NCI-H2107 (cell line): ENCODE measurements around the gene COX8C.
"Not testable (repeated sequence)": the region's sequence is repeated elsewhere in the genome, so short reads cannot be mapped to it uniquely, and the experiment has no call there.

Source experiments
- DNase-seq: peaks from one replicate; lab custom pipeline; 2025; lab: John Stamatoyannopoulos, UW

Gene COX8C

DNA sequence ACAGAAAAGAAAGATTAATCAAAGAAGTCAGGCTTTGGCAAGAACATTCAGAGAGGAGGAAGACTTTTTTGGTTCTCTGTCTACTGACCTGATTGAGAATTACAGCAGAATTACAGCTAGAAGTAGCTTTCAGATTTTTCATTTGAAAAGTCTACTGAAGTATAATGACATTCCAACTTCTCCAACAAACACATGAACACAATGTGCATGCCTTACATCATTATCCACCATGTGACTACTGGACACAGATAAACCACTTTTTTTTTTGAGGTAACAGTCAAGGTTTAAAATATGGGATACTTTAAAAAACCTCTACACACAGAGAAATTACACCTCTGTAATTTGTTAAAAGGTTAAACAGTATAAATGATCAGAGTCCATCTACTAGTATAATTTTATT is 26.5 kb upstream of the COX8C start:
- no peak for DNase-seq

DNA sequence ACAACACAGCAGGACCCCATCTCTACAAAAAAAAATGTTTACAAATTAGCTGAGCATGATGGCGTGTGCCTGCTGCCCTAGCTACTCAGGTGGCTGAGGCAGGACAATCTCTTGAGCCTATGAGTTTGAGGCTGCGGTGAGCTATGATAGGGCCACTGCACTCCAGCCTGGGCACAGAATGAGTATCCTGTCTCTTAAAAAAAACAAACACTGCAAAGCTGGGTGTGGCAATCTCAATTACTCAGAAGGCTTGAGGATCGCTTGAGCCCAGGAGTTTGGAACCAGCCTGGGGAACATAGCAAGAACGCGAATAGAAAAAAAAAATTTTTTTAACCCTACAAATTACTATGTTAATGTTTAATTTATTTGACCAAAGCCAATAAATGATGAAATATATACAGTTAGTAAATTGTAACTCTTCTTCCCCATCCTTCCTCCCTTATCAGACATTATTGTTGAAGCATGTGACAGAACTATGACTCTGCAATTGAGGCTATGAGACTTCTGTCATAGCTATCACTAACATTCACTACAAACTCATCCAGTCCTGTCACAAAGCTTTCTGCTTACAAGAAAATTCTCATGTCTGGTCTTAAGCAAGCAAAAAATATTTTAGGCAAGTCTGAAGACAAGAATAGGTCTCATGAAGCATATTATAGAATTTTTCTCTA is 23.9 kb upstream of the COX8C start:
- DNase-seq: no peak

DNA sequence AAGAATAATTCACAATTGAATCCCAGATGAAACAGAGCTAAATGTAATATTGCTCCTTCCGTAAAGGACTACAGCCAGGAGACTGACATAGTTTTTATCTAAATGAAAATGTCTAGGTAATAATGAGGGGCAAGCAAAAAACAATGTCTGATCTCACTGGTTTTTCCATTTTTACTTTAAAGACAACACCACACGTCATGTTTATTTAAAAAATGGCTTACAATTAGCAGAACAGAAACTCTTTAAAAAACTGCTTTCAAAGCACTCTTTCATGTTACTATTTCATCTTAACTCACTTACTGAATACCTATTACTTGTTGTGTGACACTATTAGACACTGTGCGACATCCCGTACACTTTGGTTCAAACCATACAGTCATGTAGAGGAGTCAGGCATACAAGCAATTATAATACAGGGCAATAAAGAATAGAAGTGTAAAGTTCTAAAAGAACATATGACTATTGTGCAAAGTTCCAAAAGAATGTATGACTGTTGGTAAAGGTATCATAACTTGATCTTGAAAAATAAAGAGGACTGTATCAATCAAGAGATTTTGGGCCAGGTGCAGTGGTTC is 23.3 kb upstream of the COX8C start:
- no peak for DNase-seq

DNA sequence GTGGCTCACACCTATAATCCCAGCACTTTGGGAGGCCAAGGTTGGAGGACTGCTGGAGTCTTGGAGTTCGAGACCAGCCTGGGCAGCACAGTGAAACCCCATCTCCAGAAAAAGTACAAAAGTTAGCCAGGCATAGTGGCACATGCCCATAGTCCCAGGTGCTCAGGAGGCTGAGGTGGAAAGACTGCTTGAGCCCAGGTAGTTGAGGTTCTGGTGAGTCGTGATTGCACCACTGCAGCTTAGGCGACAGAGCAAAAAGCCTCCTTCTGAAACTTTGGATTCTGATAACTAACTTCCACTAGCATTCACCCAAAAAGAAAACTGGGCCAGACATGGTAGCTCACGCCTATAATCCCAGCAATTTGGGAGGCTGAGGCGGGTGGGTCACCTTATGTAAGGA is 20.8 kb upstream of the COX8C start:
- no peak for DNase-seq

DNA sequence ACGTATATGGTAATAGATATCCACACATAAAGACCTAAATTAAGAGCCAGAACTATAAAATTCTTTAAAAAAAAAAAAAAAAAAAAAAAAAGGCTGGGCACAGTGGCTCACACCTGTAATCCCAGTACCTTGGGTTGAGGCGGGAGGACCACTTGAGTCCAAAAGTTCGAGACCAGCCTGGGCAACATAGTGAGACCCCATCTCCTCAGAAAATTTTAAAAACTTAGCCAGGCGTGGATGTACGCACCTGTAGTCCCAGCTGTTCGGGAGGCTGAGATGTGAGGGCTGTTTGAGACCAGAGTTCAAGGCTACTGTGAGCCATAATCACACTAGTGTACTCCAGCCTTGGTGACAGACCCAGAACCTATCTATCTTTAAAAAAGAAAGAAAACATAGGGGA is 18.4 kb upstream of the COX8C start:
- no peak for DNase-seq

DNA sequence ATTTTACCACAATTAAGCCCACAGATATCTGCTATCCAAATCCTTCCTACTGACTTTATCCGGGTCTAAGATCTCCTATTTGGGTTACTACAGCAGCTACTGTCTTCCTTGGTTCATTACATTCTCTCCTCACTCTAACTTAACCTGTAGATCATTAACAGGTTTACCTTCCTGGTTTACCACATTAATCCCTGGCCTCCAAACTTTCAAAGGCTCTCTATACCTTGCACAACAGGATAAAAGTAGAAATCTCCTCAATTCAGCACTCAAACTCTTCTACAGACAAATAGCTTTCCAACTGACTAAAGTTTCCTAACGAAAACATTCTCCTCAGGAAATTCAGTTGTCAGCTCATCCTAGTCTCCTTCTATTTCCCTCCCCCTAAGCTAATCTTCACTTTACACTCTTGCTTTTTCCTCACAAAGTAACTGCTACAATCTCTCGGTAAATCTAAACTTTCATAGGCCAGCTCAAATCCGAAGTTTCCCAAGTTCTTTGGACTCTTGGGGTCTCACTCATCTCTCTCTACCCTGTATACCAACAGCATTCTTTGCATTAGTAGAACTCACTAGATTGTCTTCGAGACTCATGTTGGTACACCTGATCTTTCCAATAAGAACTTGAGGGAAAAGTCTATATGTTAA is 16.9 kb upstream of the COX8C start:
- DNase-seq: no peak

DNA sequence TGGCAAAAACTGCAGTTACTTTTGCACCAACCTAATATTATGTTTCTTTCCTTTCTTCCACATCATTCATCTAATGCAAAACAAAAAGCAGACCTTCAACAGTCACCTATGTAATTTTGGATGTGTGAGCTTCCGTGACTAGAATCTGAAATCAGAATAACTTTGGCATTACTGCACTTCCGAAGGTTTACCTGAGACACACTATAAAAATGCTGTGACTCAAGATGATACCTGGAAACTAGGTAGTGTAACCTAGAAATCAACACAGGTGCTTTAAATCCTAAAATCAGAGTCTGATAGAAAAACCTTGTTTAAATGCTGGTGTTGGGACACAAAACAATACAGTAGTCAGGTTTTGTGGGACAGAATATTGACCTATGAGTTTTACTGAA is 16.4 kb upstream of the COX8C start:
- DNase-seq: no peak

DNA sequence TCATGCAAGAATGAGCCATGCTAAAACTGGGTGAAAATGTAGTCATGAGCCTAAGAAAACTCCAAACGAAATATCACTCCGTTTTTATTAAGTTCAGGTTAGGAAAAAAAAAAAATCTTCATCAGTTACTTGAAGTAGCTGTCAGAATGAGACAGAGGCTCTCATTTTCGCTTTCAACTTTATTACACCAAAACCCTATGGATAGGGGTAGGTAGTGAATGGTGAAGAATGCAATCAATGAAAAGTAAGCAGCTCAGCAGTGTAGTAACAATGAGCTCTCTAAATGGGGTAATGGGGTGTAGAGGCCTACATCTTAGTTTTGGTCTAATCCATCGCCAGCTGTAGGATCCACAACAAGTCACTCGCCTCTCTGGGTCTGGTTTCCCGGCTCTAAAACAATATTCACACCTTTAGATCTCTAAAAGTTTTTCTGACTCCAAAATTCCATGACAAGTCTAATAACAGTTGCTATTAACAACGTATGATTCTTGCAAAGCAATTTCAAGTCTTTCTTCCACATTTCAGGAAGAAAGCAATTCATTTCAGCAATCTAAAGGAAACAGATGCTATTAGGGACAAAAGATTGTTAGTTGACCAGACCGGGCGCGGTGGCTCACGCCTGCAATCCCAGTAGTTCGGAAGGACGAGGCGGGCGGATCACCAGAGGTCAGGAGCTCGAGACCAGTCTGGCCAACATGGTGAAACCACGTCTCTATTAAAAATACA is 15.8 kb upstream of the COX8C start:
- no peak for DNase-seq

DNA sequence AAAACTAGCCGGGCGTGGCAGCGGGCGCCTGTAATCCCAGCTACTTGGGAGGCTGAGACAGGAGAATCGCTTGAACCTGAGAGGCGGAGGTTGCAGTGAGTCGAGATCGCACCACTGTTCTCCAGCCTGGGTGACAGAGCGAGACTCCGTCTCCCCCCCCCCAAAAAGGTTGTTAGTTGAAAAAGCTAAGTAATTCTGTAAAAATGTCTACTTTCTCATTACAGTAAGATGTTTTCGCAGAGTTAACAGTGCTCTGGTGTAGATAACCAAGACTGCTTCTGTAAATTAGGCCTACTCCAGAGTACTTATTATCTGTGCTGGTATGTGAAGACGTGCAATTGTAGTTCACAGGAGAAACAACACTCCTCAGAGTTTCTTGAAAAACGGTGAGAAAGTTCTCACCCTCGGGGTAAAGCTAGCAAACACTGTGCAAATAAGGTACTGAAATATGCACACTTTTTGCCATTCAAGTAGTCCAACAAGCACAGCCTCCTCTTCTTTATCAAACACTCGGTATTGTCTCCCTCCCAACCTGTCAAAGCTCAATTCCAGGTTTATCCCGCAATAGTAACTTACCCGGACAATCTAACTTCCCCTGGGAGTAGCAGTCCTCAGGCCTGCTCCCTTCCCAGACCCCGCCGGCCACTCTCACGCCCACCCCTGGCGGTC is 15.1 kb upstream of the COX8C start:
- DNase-seq: no peak

DNA sequence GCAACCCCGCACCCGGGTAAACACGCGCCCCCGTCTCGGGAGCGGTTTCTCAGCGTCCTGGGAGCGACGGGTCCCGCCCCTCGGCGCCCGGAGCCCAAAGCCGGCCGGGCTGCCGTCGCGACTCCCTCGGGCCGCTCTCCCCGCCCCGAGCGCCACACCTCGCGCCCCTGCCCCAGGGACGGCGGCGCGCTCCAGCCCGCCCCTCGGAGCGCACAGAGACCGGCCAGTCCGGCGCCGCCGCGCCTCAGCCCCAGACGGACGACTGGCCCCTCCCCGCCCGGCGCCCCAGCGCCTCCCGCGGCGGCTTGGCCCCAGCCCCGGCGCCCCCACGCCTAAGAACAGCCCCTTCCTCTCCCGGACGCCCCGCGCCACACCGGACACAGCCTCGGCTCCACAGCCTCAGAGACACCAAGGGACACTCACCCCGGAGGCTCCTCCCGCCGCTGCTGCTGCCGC is 14.6 kb upstream of the COX8C start:
- no peak for DNase-seq

DNA sequence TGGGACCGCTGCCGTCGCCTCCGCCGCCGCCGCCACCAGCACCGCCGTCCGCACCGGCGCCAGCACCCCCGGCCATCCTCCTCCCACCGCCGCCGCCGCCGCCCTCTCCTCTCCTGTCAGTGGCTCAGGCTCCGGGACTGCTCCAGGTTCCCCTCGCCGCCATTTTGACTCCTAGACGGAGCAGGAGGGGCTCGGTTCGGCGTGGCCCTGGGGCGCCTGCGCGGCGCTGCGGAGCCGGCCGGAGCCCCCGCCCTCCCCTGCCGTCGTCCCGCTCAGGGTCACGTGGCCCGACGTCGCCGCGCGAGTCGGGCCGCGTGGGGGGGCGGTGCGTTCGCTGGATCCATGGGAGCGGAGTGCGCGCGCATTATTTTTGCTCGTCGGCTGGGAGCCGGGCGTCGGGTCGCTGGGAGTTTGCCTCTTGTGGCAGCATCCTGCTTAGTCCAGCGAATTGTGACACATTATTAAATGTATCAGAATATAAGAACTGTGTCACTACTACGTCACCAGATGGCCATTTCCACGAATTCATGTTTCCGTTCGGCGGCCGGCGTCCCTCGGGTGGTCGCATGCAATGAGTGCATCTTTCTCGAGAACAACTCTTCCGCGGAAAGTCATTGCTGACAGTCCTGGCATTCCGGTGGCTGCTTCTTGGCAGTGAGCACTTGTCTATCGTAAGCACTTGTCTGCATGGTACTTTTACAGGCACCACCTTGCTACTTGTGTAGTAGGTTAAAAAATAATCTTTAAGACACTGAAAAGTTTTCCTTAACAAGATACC is 13.9 kb upstream of the COX8C start, which contains the start of gene BTBD7:
Gene BTBD7 (minus strand): TSS at position 184 of the 778 bp plus-strand sequence. CDS start 36,985 bp downstream, outside the sequence.
- peak; percentile 97 for DNase-seq

DNA sequence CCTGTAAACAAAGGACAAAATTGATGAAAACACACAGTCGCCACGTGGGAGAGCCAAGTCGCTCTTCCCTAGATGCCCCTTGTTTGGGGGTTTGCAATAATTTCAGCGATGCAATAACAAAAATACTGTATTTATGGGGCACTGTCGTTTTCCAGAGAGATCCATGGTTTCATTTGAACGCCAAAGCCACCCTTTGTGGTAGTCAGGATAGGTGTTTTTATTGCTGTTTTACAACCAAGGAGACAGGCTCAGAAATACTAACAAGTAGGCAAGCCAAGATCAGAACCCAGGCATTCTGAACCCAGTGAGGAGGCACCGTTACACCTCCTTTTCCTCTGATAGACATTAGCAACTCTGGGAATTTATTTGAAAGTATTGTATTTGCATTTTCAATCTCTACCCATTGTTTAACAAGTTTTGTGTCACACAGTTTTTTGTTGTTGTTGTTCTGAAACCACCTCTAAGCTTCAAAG is 13.3 kb upstream of the COX8C start:
- DNase-seq: no peak

DNA sequence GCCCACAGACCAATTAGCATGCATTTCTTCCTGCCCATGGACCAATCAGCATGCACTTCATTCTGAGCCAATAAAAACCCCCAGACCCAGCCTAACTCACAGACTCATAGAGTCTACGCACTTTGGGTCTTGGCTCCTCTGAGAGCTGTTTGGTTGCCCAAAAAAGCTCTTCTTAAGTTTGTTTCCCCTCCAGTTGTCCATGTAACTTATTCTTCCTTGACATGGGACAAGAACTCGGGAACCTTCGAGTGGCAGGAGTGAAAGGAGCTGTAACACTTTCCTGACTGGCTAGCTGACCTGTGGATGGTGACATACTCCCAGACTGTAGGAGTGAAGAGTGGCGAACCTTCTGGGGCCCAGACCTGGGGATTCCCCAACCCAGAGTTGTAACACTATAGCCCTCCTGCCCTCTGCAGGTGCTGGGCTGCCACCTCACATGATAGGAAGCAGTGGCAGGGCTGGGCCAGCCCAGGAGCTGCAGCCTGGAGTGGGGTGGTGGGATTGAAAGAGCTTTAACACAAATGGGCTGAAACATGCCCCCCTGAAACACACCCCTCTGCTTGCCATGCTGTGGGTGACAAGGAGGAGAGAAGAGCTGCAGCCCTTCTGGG is 9.7 kb upstream of the COX8C start:
- no peak for DNase-seq

DNA sequence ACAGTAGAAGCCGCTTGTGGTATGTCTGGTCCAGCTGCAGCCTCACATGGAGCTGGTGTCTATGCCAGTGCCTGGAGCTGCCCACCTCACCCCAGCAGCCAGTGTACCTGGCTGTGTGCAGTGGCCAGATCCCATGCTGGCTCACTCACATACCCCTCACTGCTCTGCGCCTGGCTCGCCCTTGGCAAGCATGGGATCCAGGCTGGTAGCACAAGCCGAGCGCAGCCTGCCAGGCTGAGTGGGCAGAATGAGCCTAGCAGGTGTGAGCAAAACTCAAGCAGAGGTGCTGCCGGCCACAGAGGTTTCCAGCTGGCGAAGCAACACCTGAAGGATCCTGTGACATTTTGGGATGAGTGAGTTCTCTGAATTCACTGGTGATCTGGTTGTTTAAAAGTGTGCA is 9.1 kb upstream of the COX8C start:
- DNase-seq: no peak

DNA sequence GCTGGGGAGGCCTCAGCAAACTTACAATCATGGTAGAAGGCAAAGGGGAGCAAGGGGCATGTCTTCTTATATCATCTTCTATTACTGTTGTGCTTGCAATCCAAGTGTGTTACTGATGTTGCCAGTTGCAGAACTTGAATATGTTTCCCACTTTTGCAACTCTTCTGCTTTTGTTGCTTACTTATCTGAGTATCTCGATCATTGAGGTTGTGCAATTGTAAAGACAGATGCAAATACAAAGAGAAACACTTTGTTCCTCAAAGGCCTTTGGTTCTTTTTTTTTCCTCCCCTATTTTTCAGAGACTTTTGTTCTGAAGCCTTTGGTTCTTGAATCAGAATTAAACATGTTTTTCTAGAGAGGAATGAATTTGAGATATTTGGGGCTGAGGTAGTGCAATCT is 3.7 kb upstream of the COX8C start:
- DNase-seq: no peak

DNA sequence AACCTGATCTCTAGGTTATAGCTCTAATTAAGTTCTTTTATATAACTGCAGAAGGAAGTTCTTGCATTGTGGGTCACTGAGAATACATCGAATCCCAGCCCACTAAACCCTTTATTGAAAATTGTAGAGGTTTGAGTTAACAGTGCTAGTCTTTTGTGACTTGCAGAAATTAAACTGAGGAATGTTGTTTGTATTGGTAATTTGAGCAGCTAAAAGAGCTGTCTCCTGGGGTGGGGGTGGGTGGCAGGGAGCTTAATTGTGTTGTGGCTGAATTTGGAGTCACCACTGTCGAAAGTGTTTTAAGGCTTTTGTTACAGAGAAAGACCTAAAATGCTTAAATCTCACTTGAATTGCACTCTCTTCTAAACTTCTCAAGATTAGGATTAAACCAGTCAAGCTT is 3.2 kb upstream of the COX8C start:
- DNase-seq: peak; percentile 33

DNA sequence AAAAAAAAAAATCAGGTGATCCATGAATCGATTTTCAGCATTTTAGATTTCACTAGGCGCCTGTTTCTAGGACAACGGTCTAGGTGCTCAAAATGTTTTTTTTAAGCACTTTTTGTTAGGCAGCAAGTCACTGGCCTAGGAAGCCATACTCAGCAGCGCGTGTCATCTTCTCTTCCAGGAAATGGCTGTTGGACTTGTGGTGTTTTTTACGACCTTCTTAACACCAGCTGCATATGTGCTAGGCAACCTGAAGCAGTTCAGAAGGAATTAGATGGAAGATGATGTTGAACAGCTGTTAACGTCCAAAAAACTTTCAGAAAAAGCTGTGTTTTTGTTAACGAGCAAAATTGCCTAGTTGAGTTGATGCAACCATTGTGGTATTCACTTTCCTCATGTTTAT is 868 bp downstream of the COX8C start:
- no peak for DNase-seq

DNA sequence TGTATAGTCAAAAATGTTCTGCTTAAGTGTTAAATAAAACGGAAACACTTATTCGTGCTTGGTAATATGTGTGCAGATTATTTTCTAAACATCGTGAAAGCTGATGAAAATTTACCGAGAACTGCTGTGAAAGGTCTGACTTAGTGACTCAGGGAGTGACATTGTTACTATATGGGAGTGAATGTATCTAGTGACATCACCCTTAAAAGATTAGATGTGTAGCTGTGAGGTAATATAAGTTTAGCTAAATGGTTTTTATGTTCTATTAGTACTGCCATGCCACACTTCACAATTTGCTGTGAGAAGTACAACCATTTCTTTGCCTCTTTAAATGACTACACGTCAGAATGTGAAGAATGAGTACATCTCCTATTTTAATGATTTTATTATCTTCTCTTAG is 1.3 kb downstream of the COX8C start:
- DNase-seq: no peak

DNA sequence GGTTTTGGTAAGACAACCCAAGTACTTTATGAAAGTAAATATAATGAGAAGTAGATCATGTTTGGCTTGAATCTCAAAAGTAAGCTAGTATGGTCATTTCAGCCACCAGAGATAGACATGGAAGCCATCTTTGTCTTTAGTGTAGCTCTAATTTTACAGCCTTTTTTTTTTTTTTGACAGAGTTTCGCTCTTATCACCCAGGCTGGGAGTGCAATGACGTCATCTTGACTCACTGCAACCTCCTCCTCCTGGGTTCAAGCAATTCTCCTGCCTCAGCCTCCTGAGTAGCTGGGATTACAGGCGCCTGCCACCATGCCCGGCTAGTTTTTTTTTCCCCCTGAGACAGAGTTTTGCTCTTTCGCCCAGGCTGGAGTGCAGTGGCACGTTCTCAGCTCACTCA is 7.9 kb downstream of the COX8C start:
- DNase-seq: not testable (repeated sequence)

DNA sequence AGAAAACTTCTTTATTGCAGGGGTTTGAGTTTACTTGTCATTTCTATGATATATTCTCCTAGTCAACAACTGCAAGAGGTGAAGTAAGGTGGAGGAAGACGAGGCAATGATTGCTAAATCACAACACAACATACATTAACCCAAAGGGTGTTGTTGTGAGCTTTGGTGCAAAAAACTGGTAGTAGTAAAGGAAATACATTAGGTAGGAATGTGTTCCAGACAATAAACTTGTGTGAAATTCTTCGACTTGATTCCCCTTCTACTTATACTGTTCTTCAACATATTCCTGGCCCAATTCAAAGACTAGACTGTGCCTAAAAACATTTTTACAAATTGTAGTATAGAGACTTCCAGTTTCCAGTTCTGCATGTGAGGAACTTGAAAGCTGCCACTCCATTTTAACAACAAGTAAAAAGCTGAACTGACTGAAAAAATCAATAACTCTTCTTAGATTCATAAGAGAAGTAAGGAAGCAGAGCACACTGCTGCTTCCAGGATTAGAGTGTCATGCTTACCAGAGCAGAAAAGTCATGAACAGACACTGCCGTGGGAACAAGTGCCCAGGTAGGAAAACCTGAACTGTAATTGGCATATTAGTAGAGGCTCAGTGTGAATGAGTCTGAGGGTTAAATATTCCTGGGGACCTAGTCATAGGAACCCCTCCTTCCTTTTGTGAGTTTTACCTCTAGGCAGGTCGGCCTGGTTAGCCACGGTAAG is 22.2 kb downstream of the COX8C start:
- DNase-seq: no peak
